Astrocyte (in vitro differentiated cells and primary cell): ENCODE data around the gene FGF10. TPM values are rescaled to one million over a fixed set of nuclear protein-coding genes. Genes with fewer than 3 reads are reported as not detected.

Source experiments
- DNase-seq: peaks from one replicate; pipeline ENCODE4 v3.0.0-alpha.2; 2010; ENCODE audit warnings: low read depth
- FAIRE-seq: peaks from 2 replicates; lab custom pipeline; 2011; peaks lifted over from hg19 to GRCh38; lab: Jason Lieb, UNC
- H2AFZ ChIP-seq: 2 replicates; pipeline ENCODE4 v1.6.0; 2012; ENCODE audit warnings: low read depth, low read length, inconsistent platforms
- H3K27ac ChIP-seq: 2 replicates; pipeline ENCODE4 v1.5.1; 2011; ENCODE audit warnings: low read depth, low read length, inconsistent platforms
- H3K27me3 ChIP-seq: 2 replicates; pipeline ENCODE4 v1.6.0; 2011; ENCODE audit warnings: low read length, inconsistent platforms; ENCODE audit not compliant: insufficient read depth
- H3K36me3 ChIP-seq: 2 replicates; pipeline ENCODE4 v1.5.1; 2011; ENCODE audit warnings: low read length, inconsistent platforms; ENCODE audit not compliant: insufficient read depth
- H3K4me1 ChIP-seq: 2 replicates; pipeline ENCODE4 v1.5.1; 2011; ENCODE audit warnings: low read length, inconsistent platforms; ENCODE audit not compliant: insufficient read depth
- H3K4me2 ChIP-seq: 2 replicates; pipeline ENCODE4 v1.6.0; 2012; ENCODE audit warnings: low read length, inconsistent platforms
- H3K4me3 ChIP-seq: 2 replicates; pipeline ENCODE4 v1.5.1; 2011; ENCODE audit warnings: low read depth, mild to moderate bottlenecking, low read length, inconsistent platforms; ENCODE audit not compliant: insufficient read depth
- H3K79me2 ChIP-seq: 2 replicates; pipeline ENCODE4 v1.6.0; 2012; ENCODE audit warnings: mild to moderate bottlenecking, low read length, inconsistent platforms; ENCODE audit not compliant: insufficient read depth
- H3K9ac ChIP-seq: 2 replicates; pipeline ENCODE4 v1.6.0; 2012; ENCODE audit warnings: mild to moderate bottlenecking, low read length, inconsistent platforms
- H3K9me3 ChIP-seq: 2 replicates; pipeline ENCODE4 v1.5.1; 2012; ENCODE audit warnings: low read depth, mild to moderate bottlenecking, low read length, inconsistent platforms; ENCODE audit not compliant: insufficient read depth
- H4K20me1 ChIP-seq: 2 replicates; pipeline ENCODE4 v1.6.0; 2012; ENCODE audit warnings: low read length, inconsistent platforms; ENCODE audit not compliant: insufficient read depth
- H3K27ac Mint-ChIP-seq: one replicate; pipeline ENCODE4 v1.8.0; 2021; ENCODE audit warnings: mild to moderate bottlenecking, mixed read lengths; ENCODE audit not compliant: unreplicated experiment
- H3K27me3 Mint-ChIP-seq: one replicate; pipeline ENCODE4 v1.8.0; 2021; ENCODE audit warnings: low read depth, mixed read lengths; ENCODE audit not compliant: unreplicated experiment
- H3K36me3 Mint-ChIP-seq: one replicate; pipeline ENCODE4 v1.8.0; 2021; ENCODE audit warnings: low read depth, mixed read lengths; ENCODE audit not compliant: unreplicated experiment
- H3K4me1 Mint-ChIP-seq: one replicate; pipeline ENCODE4 v1.8.0; 2021; ENCODE audit warnings: low read depth, mixed read lengths; ENCODE audit not compliant: unreplicated experiment
- H3K4me3 Mint-ChIP-seq: one replicate; pipeline ENCODE4 v1.8.0; 2021; ENCODE audit warnings: mild to moderate bottlenecking, moderate library complexity, mixed read lengths; ENCODE audit not compliant: unreplicated experiment
- H3K9me3 Mint-ChIP-seq: one replicate; pipeline ENCODE4 v1.8.0; 2021; ENCODE audit warnings: mild to moderate bottlenecking, mixed read lengths; ENCODE audit not compliant: unreplicated experiment
- CTCF ChIP-seq: IDR thresholded peaks from 2 replicates; pipeline ENCODE4 v1.5.1; 2011; ENCODE audit warnings: low read depth, mild to moderate bottlenecking, inconsistent platforms, low read length, moderate library complexity; ENCODE audit not compliant: insufficient read depth
- EZH2 ChIP-seq: IDR thresholded peaks from 2 replicates; pipeline ENCODE4 v1.6.1; 2012; ENCODE audit warnings: mild to moderate bottlenecking, low read length, inconsistent platforms; ENCODE audit not compliant: insufficient read depth
- total RNA-seq: library from RNA; stranded (reverse); gene quantifications from 2 replicates; pipeline ENCODE4 v1.2.1, GENCODE V29; 2021

The FGF10 gene
- total RNA-seq, 1 donor from 2014 or later: not detected

DNA sequence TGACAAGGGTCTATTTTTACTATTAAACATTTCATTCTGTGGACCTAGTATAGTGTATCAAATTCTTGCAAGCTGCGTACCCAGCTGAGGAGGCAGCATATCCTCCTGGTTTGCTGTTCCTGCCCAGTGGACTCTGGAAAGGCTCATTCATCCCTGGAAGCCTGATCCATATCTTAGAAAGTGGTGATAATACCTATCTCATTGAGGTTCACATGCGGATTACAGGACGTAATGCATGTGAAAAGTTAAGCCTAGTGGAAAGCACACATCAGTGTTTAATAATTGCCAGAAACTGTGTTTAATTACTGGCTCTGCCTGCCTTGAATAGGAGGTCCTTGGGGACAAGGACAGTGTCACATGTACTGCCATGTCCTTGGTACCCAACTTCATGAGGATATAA, 132.0 kb downstream of the FGF10 start:
- FAIRE-seq (no peak), DNase-seq (no peak)
- Mint-ChIP-seq H3K4me3 (no peak overlapping the region), H3K27me3 (no peaks in the 10 kb centered on the region), H3K4me1 (no peaks in the 10 kb centered on the region), H3K36me3 (no peaks in the 10 kb centered on the region), H3K9me3 (no peaks in the 10 kb centered on the region), H3K27ac (no peak overlapping the region)
- Histone ChIP-seq H3K4me2 (no peak overlapping the region), H3K9me3 (no peaks in the 10 kb centered on the region), H3K79me2 (no peaks in the 10 kb centered on the region), H2AFZ (no peak overlapping the region), H3K27me3 (no peaks in the 10 kb centered on the region), H3K4me1 (no peaks in the 10 kb centered on the region), H3K27ac (no peak overlapping the region), H3K36me3 (no peaks in the 10 kb centered on the region), H4K20me1 (no peaks in the 10 kb centered on the region), H3K9ac (no peak overlapping the region), H3K4me3 (no peak overlapping the region)
- TF ChIP-seq CTCF: no peak
- TF ChIP-seq EZH2: no peak
